SU-DHL-6 (cell line): ENCODE data around the gene DRGX.

Experiments
- H2AFZ ChIP-seq: fragments of 200-600 bp; sonication (generic); 2 replicates; pipeline ENCODE4 v1.6.1; 2014; ENCODE audit warnings: low read depth, mild to moderate bottlenecking, moderate library complexity, mixed read lengths, antibody characterized with exemption, low read length; ENCODE audit not compliant: severe bottlenecking
- H3F3A ChIP-seq: fragments of 200-600 bp; shearing (Covaris generic); 2 replicates; pipeline ENCODE4 v1.6.0; 2016; ENCODE audit warnings: antibody characterized with exemption, mild to moderate bottlenecking; ENCODE audit not compliant: insufficient read depth
- H3K27ac ChIP-seq: fragments of 200-600 bp; sonication (generic); 2 replicates; pipeline ENCODE4 v1.5.1; 2016; ENCODE audit warnings: low read depth, mild to moderate bottlenecking, low read length, moderate library complexity, mixed read lengths
- H3K27me3 ChIP-seq: fragments of 200-600 bp; sonication (generic), shearing (Covaris generic); 2 replicates; pipeline ENCODE4 v1.6.0; 2014; ENCODE audit warnings: mild to moderate bottlenecking, low read length
- H3K36me3 ChIP-seq: fragments of 200-600 bp; sonication (generic); 2 replicates; pipeline ENCODE4 v1.6.1; 2014; ENCODE audit warnings: mild to moderate bottlenecking, low read length, mixed read lengths
- H3K4me2 ChIP-seq: fragments of 300-600, 200-600 bp; shearing (Covaris generic), sonication (generic); 2 replicates; pipeline ENCODE4 v1.6.0; 2014; ENCODE audit warnings: low read length, low read depth, mild to moderate bottlenecking; ENCODE audit not compliant: poor library complexity, severe bottlenecking
- H3K4me3 ChIP-seq: fragments of 200-600 bp; sonication (generic); 2 replicates; pipeline ENCODE4 v1.5.1; 2014; ENCODE audit warnings: antibody characterized with exemption, low read length, mild to moderate bottlenecking, mixed read lengths; ENCODE audit not compliant: insufficient read depth, poor library complexity, severe bottlenecking
- H3K79me2 ChIP-seq: fragments of 200-600 bp; sonication (generic); 2 replicates; pipeline ENCODE4 v1.6.1; 2014; ENCODE audit warnings: mild to moderate bottlenecking, low read length, moderate library complexity; ENCODE audit not compliant: insufficient read depth
- H3K9ac ChIP-seq: fragments of 200-600 bp; sonication (generic); 2 replicates; pipeline ENCODE4 v1.7.0; 2014; ENCODE audit warnings: mild to moderate bottlenecking, low read length
- H3K9me2 ChIP-seq: fragments of 200-600 bp; sonication (generic); replicated peaks from 2 replicates; pipeline ENCODE4 v1.6.1; 2014; ENCODE audit warnings: low read length; ENCODE audit not compliant: insufficient read depth
- H3K9me3 ChIP-seq: fragments of 200-600 bp; sonication (generic); 2 replicates; pipeline ENCODE4 v1.6.1; 2014; ENCODE audit warnings: low read length, mixed read lengths; ENCODE audit not compliant: insufficient read depth
- H4K20me1 ChIP-seq: fragments of 200-600 bp; sonication (generic); 2 replicates; pipeline ENCODE4 v1.6.1; 2014; ENCODE audit warnings: low read depth, mild to moderate bottlenecking, antibody characterized with exemption, low read length, moderate library complexity, mixed read lengths
- CTCF ChIP-seq: fragments of 200-600 bp; sonication (generic); IDR thresholded peaks from one replicate; pipeline ENCODE4 v1.5.1; 2017; ENCODE audit warnings: antibody characterized with exemption, mild to moderate bottlenecking, low read length, moderate library complexity; ENCODE audit not compliant: insufficient read depth, poor library complexity, severe bottlenecking
- EZH2phosphoT487 ChIP-seq: fragments of 200-600 bp; sonication (generic), shearing (Covaris generic); conservative IDR thresholded peaks from 2 replicates; pipeline ENCODE4 v1.6.1; 2018; ENCODE audit warnings: mild to moderate bottlenecking, antibody characterized with exemption, low read length, moderate library complexity, mixed read lengths

Gene DRGX

GRCh38 chr10:49374740-49375139 lies 21.1 kb downstream of the DRGX start:
- Histone ChIP-seq H3K4me3 (no peak overlapping the region), H2AFZ (no peak overlapping the region)
- no peak for TF ChIP-seq EZH2phosphoT487
- TF ChIP-seq CTCF, result no peak

GRCh38 chr10:49373361-49373760 lies 22.5 kb downstream of the DRGX start:
- H3K4me2 ChIP-seq, result no peak overlapping the region
- no peaks in the 10 kb centered on the region for H3K9me2 ChIP-seq
- H2AFZ ChIP-seq, result no peak overlapping the region
- H3K79me2 ChIP-seq, result no peaks in the 10 kb centered on the region
- no peak for TF ChIP-seq EZH2phosphoT487
- TF ChIP-seq CTCF, result no peak
- H3K9me3 ChIP-seq, result no peaks in the 10 kb centered on the region
- no peaks in the 10 kb centered on the region for H4K20me1 ChIP-seq
- H3K27me3 ChIP-seq, result no peaks in the 10 kb centered on the region
- H3K27ac ChIP-seq, result no peak overlapping the region
- H3K9ac ChIP-seq, result no peak overlapping the region
- no peaks in the 10 kb centered on the region for H3K36me3 ChIP-seq
- no peaks in the 10 kb centered on the region for H3F3A ChIP-seq
- H3K4me3 ChIP-seq, result no peak overlapping the region

More at GRCh38 chr10:49374740-49375139, 21.1 kb downstream of the DRGX start:
- Histone ChIP-seq H3K9me2 (no peaks in the 10 kb centered on the region), H4K20me1 (no peaks in the 10 kb centered on the region), H3K27me3 (no peaks in the 10 kb centered on the region), H3F3A (no peaks in the 10 kb centered on the region), H3K9me3 (no peaks in the 10 kb centered on the region), H3K9ac (no peak overlapping the region), H3K36me3 (no peaks in the 10 kb centered on the region), H3K27ac (no peak overlapping the region), H3K79me2 (no peaks in the 10 kb centered on the region), H3K4me2 (no peak overlapping the region)

- Histone ChIP-seq H3K4me2 (no peak overlapping the region), H3K36me3 (no peaks in the 10 kb centered on the region), H3K79me2 (no peaks in the 10 kb centered on the region), H2AFZ (no peak overlapping the region), H3K4me3 (no peak overlapping the region), H3K9me2 (no peaks in the 10 kb centered on the region), H3K9ac (no peak overlapping the region), H3K9me3 (no peaks in the 10 kb centered on the region), H3K27me3 (no peaks in the 10 kb centered on the region), H3F3A (no peaks in the 10 kb centered on the region), H3K27ac (no peak overlapping the region), H4K20me1 (no peaks in the 10 kb centered on the region)
- TF ChIP-seq CTCF (no peak), EZH2phosphoT487 (no peak)
Measured at GRCh38 chr10:49371967-49372366, 23.9 kb downstream of the DRGX start.
